HG02798 (cell line): ENCODE results near the gene CABCOCO1.
"Not testable (repeated sequence)": the region's sequence is repeated elsewhere in the genome, so short reads cannot be mapped to it uniquely, and the experiment has no call there.

Source experiments
- ATAC-seq: cut with Tn5 transposase; IDR thresholded peaks from one replicate; pipeline ENCODE4 v1.9.1; 2021; ENCODE audit warnings: mild to moderate bottlenecking; ENCODE audit not compliant: unreplicated experiment, poor library complexity

The CABCOCO1 gene

DNA sequence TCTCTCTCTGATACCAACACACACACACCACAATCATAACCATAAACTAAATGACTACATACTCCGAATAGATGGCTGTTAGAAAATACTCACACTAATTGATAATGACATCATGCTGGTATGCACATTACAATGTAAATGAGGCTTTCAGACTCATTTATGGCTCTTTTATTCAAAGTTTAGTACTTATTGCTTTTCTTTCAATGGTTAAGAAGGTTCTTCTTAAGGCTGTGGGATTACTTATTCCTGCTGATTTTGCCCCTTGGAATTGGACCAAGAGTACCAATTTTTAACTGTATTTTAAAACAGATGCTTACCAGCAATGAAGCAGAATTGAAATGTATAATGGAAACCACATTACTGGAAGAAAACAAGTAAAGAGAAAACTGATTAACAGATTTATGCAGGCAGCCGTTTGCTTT lies 20.6 kb upstream of the CABCOCO1 start:
- no peak for ATAC-seq

DNA sequence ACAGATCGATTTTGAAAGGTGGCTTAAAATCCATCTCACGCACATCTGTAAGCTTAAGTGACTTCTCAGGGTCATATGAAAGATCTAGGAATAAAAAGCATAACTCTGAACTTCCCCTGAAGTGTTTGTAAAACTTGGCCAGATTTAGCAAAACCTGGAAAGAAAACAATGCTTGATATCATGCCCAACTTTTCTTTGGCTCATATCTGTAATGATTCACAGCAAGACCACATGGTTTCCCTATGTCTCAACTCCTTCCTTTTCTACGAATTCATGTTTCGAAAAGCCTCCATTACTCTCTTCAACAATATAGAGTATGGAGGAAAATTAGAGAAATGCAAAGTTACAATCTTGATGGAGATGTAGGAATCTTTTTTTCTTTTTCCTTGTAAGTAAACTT lies 20.1 kb upstream of the CABCOCO1 start:
- ATAC-seq: no peak

DNA sequence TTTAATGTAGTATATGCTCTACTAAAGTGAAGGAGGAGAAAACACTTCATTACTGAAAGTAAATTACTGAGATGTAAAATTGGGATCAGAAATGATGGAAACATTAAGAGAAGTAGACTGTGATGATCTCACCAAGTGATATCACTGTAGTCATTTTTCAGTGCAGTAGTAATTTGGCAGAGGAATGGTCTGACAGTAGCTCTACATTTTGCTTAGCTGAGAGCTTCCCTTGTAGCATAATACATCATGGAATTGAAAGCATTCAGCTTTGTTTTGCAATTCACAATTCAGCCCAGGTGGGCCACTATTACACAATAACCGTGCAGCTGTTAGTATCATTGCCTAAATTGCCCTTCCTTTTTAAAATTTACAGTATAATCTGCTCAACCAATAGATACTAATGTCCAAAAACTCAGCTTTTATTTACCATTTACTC lies 19.4 kb upstream of the CABCOCO1 start:
- ATAC-seq: no peak

DNA sequence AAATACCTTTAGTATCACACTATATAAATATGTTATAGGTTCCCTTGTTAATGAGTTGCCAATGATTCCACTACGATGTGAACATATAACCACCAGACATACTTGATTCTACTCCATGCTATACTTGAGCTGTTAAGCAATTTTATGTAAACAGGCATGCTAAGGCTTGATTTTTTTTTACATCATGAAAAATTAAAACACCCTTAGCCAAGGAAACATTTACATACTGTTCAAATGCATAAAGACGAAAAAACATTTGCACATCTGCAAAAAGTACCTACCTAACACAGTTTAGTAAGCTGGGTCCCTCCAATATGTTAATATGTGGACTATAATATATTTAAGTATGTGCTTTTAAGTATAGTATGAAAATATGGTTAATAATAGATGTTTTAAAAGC lies 9.0 kb upstream of the CABCOCO1 start:
- no peak for ATAC-seq

DNA sequence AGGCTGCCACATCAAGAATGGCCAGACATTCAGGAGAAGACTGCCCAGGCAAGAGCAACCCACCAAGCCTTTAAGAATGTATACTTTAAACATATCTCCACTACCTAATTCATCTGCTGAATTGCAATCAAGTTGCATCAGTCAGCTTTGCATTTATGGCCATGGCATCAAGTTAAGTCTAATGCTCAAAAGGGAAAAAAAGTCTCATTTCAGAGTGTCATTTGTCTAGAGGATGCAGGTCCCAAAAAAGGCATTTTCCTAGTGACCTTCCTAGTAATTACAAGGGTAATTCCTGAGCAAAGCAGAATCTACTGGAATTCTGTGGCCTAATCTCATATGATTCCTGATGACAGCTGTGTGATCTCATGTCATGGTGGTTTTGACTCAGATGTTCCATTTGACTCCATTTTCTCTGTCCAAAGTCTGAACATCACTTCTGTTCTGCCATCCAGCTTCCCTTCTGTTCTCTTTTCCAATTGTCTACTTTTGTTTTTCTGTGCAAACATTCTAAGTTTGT lies 7.3 kb upstream of the CABCOCO1 start:
- ATAC-seq: no peak

DNA sequence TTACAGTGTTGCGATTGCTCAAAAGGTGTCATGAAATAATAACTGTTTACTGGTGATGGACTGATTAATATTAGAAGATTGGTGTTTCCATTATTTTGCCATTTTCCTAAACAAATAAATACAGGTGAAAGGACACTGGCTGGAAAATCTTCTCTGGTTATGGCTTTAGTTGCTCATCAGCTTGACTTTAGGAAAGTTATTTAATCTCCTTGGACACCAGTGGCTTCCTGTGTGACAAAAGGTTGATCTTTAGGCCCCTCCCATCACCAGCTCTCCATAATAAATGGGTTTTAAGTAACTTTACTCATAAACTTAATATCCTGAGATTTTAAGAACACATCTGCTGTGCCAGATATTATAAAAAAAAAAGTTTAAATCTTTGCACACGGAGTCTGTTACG lies 737 bp downstream of the CABCOCO1 start:
- no peak for ATAC-seq

DNA sequence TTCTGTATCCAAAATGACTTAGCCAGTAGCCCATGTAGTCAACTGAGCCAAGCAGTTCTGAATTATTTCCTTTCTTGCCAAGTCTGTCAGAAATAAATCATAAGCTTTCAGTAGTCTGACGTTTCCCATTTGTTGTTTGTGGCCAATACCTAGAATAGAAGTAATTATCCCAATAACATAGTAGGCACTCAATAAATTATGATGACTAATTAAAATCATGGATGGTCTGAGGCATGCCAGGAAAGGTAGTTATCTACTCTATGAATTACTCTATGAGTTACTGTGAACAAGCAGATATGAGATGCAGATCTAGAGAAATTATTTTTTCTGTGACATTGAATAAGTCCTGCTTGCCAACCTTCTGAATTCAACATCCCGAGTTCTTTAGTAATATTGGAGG lies 2.3 kb downstream of the CABCOCO1 start:
- no peak for ATAC-seq

DNA sequence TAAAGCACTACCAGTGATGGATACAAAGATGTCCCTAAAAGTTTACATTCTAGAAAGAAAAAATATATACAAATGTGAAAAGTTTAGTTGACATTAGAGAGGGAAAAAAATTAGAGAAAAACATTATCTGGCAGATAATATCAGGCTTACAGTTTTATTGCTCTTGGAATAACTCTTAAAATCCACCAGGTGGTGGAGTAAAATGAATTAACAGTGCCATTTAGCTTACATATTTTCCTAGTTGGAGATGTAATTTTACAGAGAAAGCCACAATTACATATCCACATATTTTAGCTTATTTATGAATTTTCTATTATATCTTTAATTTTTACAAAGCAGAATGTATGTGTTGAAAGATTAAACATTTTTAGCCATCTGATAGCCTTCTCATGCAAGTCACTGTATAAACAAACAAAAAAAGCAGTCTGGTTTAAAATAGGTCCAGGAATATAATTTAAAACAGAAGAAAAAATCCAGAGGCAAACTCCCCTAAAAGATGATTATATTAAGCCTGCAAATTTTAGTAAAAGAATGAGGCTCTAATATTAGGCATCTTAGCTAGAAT lies 6.5 kb downstream of the CABCOCO1 start:
- no peak for ATAC-seq

DNA sequence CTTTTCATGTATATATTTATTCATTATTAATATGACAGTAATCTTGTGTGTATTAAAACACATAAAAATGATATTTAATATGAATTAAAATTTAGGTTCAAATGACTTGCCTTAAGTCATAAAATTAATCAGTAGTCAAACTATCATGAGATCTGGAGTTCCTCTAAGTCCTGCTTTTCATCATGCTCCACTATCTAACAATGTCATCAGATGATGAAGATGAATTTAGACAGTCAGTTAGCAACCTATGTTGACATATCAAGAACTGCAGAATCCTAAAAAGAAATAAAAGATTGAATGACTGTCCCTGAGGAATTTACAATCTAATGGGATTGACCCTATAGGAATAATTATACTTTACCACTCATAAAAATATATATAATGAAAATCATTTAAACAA lies 7.1 kb downstream of the CABCOCO1 start:
- no peak for ATAC-seq

DNA sequence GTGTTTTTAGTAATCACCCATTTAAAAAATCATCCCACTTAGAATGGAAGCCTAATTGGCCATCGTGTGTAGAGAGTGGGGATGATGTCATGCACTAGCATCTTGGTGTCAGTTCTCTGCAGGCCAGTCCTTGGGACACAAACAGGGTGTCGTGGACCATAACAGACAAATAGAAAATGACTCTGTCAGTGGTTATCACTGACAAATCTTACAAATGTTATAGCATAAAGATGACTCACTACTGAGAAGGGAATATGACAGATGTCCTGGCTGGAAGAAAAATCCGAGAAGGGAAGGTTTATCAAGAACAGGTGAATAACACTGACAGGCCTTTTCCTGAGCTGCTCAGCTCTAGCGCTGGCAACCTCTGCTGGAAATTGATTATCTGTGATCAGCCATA lies 10.6 kb downstream of the CABCOCO1 start:
- ATAC-seq: no peak

DNA sequence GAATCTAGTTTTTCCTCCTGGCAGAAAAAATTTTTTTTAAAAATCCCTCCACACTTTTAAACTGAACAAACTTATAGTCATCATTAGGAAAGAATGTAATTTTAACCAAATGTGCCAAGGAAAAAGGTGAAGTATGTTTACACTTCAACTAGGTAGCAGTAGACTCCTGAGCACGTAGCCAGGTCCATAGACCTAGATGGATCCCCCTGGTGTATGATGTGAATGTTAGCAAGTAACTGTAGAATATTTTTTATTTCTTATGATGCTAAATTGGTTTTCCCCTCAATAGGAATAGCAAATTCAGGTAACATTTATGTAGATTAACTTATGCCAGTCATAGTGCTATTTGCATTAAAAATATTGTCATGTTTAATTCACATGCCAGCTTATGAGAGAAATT lies 19.6 kb downstream of the CABCOCO1 start:
- ATAC-seq: no peak

DNA sequence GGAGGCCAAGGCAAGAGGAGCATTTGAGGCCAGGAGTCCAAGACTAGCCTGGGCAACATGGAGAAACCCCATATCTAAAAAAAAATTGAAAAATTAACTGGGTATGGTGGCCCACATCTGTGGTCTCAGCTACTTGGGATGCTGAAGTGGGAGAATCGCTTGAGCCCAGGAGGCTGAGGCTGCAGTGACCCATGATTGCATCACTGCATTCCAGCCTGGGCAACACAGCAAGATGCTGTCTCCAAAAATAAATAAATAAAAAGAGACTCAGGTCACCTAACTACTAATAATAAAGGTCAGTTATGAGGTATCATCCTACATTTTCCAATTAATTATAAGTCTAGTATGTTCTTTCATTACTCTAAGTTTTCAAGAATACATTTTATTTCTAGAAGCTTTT lies 20.6 kb downstream of the CABCOCO1 start:
- no peak for ATAC-seq

DNA sequence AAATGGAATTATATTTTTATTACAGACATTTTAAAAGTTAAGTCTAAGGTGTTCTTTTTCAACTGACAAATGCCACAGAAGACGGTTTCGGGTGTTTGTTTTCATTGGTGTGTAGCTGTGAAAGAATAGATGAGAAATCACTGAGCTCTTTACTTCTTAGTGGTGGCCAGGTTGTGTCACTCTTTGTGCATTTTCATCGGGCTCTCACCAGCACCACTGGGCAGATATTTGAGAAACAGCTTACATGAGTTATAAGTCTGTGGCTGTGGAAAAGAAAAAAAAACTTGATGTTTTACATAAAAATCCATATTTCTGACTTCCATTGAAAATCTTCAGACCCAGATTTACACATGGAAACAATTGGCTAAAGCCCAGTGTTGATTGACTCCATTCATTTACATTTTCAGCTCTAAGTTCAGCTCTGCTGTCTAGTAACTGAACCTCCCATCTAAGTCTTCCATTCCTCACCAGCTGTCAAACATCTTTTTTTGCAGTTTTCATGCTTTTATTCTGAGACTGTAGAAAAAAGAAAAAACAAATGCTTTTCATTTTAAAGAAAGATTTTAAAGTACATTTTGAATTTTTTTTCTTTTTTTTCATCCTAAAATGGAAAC lies 22.3 kb downstream of the CABCOCO1 start:
- ATAC-seq: no peak

DNA sequence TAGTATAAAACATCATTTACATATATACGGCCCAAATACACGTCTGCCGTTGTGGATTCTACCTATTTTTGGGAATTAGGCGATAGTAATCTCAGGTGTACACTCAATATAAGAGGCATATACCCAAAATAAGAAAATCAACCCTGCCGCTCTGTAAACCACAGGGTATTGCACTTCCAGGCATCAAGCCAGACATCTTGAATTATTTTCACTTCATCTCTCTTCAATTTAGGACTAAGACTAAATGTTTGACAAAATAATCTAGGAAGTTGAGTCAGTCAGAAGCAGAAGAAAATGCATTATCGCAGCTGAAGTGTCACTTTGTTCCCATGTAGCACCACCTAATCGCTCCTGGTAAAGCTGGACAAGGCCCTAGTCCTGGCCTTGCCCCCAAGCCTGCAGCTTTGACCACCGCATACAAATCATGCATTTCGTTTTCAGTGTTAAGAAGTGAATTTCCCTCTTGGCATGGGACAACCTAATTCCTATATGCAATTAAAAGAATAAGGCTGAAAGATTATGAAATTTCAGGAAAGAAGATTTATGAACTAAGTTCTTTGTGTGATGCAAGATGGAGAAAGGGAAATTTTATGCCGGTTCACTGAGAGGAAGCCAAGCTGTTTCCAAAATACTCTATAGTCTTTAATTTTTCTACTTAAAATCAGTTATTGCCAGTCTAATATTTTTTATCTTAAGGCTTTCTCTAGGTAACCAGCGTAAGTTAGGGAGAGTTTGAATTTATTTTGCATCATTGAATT lies 26.0 kb downstream of the CABCOCO1 start:
- ATAC-seq: no peak

DNA sequence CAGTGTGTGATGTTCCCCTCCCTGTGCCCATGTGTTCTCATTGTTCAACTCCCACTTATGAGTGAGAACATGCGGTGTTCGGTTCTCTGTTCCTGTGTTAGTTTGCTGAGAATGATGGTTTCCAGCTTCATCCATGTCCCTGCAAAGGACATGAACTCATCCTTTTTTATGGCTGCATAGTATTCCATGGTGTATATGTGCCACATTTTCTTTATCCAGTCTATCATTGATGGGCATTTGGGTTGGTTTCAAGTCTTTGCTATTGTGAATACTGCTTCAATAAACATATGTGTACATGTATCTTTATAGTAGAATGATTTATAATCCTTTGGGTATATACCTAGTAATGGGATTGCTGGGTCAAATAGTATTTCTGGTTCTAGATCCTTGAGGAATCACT lies 28.9 kb downstream of the CABCOCO1 start:
- not testable (repeated sequence) for ATAC-seq

DNA sequence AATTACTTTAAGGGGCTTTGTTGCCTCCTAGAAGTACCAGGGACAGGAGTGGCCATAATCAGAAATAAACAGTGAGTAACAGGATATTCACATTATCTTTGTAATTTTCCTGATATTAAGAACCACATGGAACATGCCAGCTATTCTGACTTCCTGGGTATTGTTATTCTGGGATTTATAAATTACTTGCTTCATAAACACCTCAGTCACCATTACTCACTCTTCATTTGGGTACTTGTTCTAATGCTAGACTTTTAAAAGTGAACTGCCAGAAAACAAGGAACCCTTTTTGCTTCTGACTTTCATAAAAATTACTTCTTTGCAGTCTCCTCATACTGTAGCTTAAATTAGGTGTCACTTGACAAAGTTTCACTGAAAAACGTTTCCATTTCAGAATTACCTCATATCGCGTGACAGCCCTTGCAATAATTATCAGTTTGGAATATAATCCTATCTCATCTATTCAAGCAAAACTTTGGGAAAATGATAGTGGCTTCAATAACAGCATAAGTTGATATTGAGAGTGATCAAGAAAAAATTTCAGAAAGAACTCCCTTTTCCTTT lies 29.8 kb downstream of the CABCOCO1 start:
- ATAC-seq: no peak

DNA sequence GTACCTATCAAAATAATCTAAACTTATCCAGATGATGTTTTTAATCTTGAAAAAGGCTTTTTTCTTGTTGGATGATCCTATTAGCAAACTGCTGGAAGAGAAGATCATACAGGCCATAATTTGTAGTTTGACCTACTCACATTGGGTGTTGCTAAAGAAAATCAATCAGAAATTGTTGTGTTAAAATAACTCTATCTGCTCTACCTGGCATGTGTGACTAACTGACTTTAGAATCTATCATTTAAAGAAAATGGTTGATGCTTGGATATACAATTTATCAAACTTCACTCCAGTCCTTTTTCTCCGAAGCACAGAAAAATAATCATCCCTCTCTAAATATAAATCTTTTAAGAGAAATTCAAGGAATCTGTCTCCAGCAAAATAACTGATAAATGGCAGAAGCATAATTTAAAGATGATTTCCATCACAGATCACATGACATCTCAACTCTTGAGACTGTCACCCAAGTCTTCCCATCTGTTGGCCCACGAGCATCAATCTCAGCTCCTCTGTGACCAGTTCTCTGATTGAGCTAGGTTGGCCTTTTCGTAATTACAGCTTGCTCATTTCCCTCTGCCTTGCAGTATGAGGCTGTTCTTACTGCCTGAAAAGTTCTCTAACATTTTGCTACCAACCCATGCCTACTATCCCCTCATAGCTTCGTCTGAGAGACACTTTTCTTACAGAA lies 36.4 kb downstream of the CABCOCO1 start:
- ATAC-seq: no peak

DNA sequence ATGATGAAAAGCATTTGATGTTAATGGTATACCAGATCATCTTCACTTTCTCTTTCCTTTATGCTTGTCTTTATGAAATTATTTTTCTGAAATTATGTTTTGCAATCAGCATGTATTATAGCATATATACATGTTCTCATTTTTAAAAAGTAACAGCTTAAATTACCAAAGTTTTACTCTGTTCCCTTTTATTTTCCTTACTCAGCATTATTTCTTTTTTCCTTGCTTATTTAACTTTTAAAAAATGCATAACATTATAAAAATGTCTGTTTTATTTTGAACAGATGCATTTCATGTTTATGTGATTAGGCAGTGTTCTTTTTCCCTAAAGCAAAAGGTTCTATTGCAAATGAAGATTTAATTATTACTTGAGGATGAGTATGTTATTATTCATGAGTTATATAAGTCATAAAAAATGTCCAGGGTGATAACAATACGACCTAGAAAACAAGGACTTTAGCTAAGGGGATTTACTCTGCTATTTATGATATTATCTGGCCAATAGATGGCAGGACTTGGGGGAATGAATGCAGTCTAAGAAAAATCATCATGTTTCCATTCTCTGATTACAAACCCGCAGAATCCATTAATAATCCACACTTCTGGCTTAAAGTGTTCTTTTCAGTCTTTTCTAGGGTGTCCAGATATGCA lies 38.5 kb downstream of the CABCOCO1 start:
- ATAC-seq: no peak

DNA sequence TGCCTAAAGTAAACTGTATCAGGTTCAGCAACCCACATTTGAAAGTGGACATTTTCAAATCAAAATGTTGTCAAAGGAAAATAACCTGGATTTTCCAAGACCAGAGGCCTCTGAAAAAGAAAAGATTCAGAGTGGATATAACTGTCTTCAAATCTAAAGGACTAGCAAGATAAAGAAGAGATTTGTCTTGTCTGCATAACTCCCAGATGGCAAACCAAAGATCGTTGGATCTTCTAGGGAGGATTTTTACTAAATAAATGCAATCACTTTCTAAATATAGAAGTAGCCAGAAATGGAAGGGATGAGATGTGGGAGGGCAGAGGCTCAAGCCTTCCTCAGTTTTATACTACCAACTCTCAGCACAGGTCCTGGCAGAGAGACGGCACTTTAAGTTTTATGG lies 39.0 kb downstream of the CABCOCO1 start:
- no peak for ATAC-seq

DNA sequence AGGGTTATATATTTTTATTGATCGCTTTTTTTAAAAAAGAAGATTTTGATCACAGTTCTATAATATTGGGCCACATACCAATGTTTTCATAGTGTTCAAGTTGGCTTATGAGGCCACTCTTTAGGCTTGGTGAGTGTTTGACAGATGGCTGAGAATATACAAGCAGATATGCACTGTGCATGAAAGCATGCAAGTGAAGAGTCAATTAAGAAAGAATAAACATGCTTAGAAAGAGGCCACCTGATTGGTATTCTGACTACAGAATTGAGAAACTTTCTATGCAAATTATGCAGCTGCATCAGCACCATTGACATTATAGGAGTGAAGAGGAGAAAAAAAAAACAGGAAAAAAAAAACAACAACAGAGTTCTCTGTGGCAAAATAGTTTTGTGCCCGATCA lies 39.9 kb downstream of the CABCOCO1 start:
- ATAC-seq: no peak
